Measurements from ENCODE around the gene NFKB2. TPM values are rescaled to one million over a fixed set of nuclear protein-coding genes. Genes with fewer than 3 reads are reported as not detected.

The NFKB2 gene
- total and polyA plus RNA-seq, 2 donors (not counting 1 experiment from before 2014, with no cell fraction given), result 7.6 to 23.3 TPM

DNA sequence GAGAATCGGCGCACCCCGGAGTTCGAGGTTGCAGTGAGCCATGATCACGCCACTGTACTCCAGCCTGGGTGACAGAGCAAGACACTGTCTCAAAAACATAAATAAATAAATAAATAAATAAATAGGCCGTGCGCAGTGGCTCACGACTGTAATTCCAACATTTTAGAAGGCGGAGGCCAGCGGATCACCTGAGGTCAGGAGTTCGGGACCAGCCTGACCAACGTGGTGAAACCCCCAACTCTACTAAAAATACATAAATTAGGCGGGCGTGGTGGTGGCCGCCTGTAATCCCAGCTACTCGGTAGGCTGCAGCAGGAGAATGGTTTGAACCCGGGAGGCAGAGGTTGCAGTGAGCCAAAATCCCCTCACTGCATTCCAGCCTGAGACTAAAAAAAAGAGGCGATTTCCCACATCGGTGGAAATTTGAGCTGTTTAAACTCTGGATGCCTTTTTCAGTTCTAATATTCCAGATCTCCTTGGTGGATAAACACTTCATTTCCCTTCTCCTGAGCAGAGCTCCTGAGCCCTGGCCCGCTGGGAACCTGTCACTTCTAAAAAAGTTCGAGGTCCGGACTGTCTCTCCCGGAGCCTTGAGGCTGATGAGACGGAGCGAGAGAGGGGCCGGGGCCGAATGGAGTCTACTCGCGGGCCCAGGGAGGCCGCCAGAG is 2.0 kb upstream of the NFKB2 start:
- Histone ChIP-seq H3K9me3 (ENCODE audit: control insufficient read depth, insufficient read depth, low read depth, low read length) (no peaks in the 10 kb centered on the region), H3K27ac (ENCODE audit: insufficient read depth, low read length) (peak overlapping the region; percentile 95), H4K20me1 (ENCODE audit: control insufficient read depth, extremely low read depth, insufficient read depth, low read length) (no peaks in the 10 kb centered on the region), H3K27me3 (ENCODE audit: control insufficient read depth, insufficient read depth, low read length) (no peaks in the 10 kb centered on the region), H2AFZ (ENCODE audit: low read length) (peak overlapping the region; percentile 61), H3K36me3 (ENCODE audit: control insufficient read depth, insufficient read depth, low read length) (peaks cover 2% of the 10 kb centered on the region), H3K79me2 (ENCODE audit: control insufficient read depth, insufficient read depth, low read length) (no peaks in the 10 kb centered on the region), H3K4me2 (ENCODE audit: extremely low read depth, insufficient read depth, low read length) (peak overlapping the region; percentile 83), H3K4me3 (replicated peaks in 1 of 4; ENCODE audit: control extremely low read depth in 1 of 4, insufficient read depth in 1 of 4, low read depth in 3 of 4, low read length in 4 of 4) (peak overlapping the region; percentile 60 to 87 (median 68)), H3K9ac (ENCODE audit: insufficient read depth, low read length) (peak overlapping the region; percentile 93), H3K4me1 (ENCODE audit: control insufficient read depth, extremely low read depth, insufficient read depth, low read length) (no peaks in the 10 kb centered on the region)
- DNase-seq (ENCODE audit: low read depth in 2 of 2), result no peak
- no peak for TF ChIP-seq EZH2 (IDR thresholded peaks at IDR 0.05; ENCODE audit: low read length, missing control alignments)
- TF ChIP-seq, protein P1, sequence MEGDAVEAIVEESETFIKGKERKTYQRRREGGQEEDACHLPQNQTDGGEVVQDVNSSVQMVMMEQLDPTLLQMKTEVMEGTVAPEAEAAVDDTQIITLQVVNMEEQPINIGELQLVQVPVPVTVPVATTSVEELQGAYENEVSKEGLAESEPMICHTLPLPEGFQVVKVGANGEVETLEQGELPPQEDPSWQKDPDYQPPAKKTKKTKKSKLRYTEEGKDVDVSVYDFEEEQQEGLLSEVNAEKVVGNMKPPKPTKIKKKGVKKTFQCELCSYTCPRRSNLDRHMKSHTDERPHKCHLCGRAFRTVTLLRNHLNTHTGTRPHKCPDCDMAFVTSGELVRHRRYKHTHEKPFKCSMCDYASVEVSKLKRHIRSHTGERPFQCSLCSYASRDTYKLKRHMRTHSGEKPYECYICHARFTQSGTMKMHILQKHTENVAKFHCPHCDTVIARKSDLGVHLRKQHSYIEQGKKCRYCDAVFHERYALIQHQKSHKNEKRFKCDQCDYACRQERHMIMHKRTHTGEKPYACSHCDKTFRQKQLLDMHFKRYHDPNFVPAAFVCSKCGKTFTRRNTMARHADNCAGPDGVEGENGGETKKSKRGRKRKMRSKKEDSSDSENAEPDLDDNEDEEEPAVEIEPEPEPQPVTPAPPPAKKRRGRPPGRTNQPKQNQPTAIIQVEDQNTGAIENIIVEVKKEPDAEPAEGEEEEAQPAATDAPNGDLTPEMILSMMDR (conservative IDR thresholded peaks at IDR 0.05 in 1 of 2, IDR thresholded peaks at IDR 0.05 in 1 of 2; ENCODE audit: low read depth in 1 of 2, low read length in 2 of 2), result peak in 1 of 2 donors; percentile 77

DNA sequence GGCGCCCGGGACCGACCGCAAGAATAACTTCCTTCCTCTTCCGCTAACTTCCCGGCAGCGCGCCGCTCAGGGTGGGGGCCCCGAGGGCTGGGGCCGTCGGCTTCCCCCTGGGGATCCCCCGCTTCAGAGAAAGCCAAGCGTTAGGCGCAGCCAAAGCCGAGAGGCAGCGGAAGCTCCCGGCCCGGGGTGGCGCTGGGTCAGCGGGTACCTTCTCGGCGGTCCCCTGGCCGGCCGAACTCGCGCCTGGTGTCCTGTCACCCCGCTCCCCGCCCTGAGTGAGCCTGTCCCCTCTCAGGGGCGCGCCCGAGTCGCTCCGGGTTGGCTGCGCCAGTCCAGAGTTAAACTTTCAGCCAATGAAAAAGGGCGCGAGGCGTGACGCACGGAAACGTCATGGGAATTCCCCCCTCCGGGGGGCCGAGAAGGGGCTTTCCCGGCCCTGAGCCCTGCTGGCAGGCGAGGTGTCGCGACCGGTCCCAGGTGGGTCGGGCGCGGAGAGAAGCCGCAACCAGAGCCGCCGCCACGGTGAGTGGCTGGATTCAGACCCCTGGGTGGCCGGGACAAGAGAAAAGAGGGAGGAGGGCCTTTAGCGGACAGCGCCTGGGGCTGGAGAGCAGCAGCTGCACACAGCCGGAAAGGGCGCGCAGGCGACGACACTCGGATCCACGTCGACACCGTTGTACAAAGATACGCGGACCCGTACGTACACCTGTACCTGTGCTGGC is 1.3 kb upstream of the NFKB2 start:
- H3K4me2 ChIP-seq (ENCODE audit: extremely low read depth, insufficient read depth, low read length), result peak overlapping the region; percentile 97
- H4K20me1 ChIP-seq (ENCODE audit: control insufficient read depth, extremely low read depth, insufficient read depth, low read length), result no peaks in the 10 kb centered on the region
- H3K9me3 ChIP-seq (ENCODE audit: control insufficient read depth, insufficient read depth, low read depth, low read length), result no peaks in the 10 kb centered on the region
- no peaks in the 10 kb centered on the region for H3K4me1 ChIP-seq (ENCODE audit: control insufficient read depth, extremely low read depth, insufficient read depth, low read length)
- peak overlapping the region; percentile 84 for H2AFZ ChIP-seq (ENCODE audit: low read length)
- H3K27me3 ChIP-seq (ENCODE audit: control insufficient read depth, insufficient read depth, low read length), result no peaks in the 10 kb centered on the region
- TF ChIP-seq EZH2 (IDR thresholded peaks at IDR 0.05; ENCODE audit: low read length, missing control alignments), result no peak
- TF ChIP-seq, protein P1 (conservative IDR thresholded peaks at IDR 0.05 in 1 of 2, IDR thresholded peaks at IDR 0.05 in 1 of 2; ENCODE audit: low read depth in 1 of 2, low read length in 2 of 2), result peak in 1 of 2 donors; percentile 78
- H3K79me2 ChIP-seq (ENCODE audit: control insufficient read depth, insufficient read depth, low read length), result no peaks in the 10 kb centered on the region
- H3K4me3 ChIP-seq (replicated peaks in 1 of 4; ENCODE audit: control extremely low read depth in 1 of 4, insufficient read depth in 1 of 4, low read depth in 3 of 4, low read length in 4 of 4), result peak overlapping the region; percentile 60 to 87 (median 68)
- peak overlapping the region; percentile 95 for H3K27ac ChIP-seq (ENCODE audit: insufficient read depth, low read length)
- peak overlapping the region; percentile 93 for H3K9ac ChIP-seq (ENCODE audit: insufficient read depth, low read length)
- H3K36me3 ChIP-seq (ENCODE audit: control insufficient read depth, insufficient read depth, low read length), result peaks cover 2% of the 10 kb centered on the region
- peak; percentile 86 to 90 for DNase-seq (ENCODE audit: low read depth in 2 of 2)

DNA sequence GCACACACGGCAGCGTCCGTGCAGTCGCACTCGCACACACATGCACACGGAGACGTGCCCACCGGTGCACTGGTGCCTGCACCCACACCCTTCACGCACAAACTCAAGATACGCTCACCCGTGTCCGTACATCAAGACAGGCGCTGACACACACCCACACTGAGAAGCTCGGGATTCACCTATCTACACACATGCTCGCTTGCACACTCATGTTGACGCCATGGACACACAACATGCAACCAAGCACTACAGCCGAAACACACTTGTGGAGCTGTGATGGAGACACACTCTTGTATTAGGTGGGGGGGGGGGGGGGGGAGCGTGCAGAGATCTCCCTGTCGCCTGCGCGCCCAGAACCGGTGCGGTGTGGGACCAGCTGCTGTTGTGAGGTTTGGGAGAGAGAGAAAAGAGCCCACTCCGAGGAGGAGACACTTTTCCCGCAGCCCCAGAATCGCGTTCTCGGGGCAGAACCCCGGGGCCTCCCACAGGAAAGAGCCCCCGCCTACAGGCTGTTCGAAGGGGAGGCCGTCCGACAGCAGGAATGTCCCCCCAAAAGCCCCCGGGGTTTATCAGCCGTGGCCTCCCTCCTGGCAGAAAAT is 605 bp upstream of the NFKB2 start:
- Histone ChIP-seq H4K20me1 (ENCODE audit: control insufficient read depth, extremely low read depth, insufficient read depth, low read length) (no peaks in the 10 kb centered on the region), H3K27me3 (ENCODE audit: control insufficient read depth, insufficient read depth, low read length) (no peaks in the 10 kb centered on the region), H3K9ac (ENCODE audit: insufficient read depth, low read length) (peak overlapping the region; percentile 93), H2AFZ (ENCODE audit: low read length) (peak overlapping the region; percentile 84), H3K9me3 (ENCODE audit: control insufficient read depth, insufficient read depth, low read depth, low read length) (no peaks in the 10 kb centered on the region), H3K4me2 (ENCODE audit: extremely low read depth, insufficient read depth, low read length) (peak overlapping the region; percentile 97), H3K36me3 (ENCODE audit: control insufficient read depth, insufficient read depth, low read length) (peaks cover 2% of the 10 kb centered on the region), H3K4me1 (ENCODE audit: control insufficient read depth, extremely low read depth, insufficient read depth, low read length) (peaks cover 4% of the 10 kb centered on the region), H3K4me3 (replicated peaks in 1 of 4; ENCODE audit: control extremely low read depth in 1 of 4, insufficient read depth in 1 of 4, low read depth in 3 of 4, low read length in 4 of 4) (peak overlapping the region; percentile 60 to 87 (median 68)), H3K79me2 (ENCODE audit: control insufficient read depth, insufficient read depth, low read length) (no peaks in the 10 kb centered on the region), H3K27ac (ENCODE audit: insufficient read depth, low read length) (peak overlapping the region; percentile 95)
- TF ChIP-seq, protein P1 (conservative IDR thresholded peaks at IDR 0.05 in 1 of 2, IDR thresholded peaks at IDR 0.05 in 1 of 2; ENCODE audit: low read depth in 1 of 2, low read length in 2 of 2), result no peak
- TF ChIP-seq EZH2 (IDR thresholded peaks at IDR 0.05; ENCODE audit: low read length, missing control alignments), result no peak
- peak in 1 of 2 donors; percentile 43 for DNase-seq (ENCODE audit: low read depth in 2 of 2)

Measured in fibroblast of lung (primary cell).